HG03066 (cell line): ENCODE measurements around the gene COBLL1.

Experiments used
- ATAC-seq: cut with Tn5 transposase; IDR thresholded peaks from one replicate; pipeline ENCODE4 v1.9.1; 2021; ENCODE audit warnings: low read depth; ENCODE audit not compliant: unreplicated experiment

Gene COBLL1

DNA sequence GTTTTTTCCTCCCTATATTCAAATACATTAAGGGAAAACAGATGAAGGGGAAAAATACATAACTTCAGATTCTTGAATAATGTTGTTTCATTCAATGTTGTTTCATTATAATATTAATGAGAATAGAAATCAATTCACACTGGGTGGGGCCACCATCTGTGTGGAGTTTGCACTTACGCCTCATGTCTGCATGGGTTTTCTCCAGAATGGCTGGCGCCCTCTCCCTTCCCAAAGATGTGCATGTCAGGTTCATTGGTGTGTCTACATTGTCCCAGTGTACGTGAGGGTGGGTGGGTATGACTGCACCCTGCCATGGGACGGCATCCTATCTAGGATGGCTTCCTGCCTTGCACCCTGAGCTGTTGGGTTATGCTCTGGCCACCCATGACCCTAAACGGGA lies 51.7 kb downstream of the COBLL1 start:
- ATAC-seq, result no peak

- ATAC-seq, result no peak
These were observed 54.8 kb downstream of the COBLL1 start for GRCh38 chr2:164786787-164787186.

- no peak for ATAC-seq
These were observed 56.2 kb downstream of the COBLL1 start for GRCh38 chr2:164785457-164785856.

DNA sequence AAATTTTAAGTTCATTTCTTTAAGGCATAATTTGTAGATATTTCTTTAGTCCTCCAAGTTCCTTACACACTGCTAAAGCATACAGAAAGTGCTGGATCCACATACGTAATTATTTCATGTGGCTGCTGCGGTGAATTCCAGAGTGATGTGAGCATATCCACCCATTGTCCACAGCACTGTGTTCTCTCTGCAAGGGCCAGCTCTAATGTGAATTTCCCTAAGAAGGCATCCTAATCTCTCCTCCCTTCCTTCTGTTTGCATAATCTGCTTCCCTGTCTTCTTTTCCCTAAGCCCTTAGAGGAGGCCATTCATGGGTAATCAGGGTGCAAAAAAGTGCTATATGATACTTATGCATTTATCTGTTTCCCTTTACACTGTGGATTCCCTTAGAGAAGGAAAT lies 57.2 kb downstream of the COBLL1 start:
- ATAC-seq, result no peak

DNA sequence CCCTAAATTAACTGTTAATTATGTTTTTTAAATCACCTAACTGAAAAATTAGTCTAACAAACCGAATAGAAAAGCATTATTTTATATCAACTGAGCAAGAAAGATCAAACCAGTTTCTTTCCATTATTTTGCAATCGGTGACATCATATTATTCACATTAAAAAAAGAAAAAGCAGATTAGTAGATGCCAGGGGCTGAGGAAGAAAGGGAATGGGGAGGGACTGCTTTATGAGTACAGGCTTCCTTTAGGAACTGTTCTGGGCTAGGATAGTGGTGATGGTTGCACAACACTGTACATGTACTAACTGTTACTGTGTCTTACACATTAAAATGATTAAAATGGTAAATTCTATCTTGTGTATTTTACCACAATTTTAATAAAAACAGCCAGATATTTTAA lies 59.3 kb downstream of the COBLL1 start:
- no peak for ATAC-seq

GRCh38 chr2:164781394-164781793 lies 60.2 kb downstream of the COBLL1 start:
- ATAC-seq, result no peak

DNA sequence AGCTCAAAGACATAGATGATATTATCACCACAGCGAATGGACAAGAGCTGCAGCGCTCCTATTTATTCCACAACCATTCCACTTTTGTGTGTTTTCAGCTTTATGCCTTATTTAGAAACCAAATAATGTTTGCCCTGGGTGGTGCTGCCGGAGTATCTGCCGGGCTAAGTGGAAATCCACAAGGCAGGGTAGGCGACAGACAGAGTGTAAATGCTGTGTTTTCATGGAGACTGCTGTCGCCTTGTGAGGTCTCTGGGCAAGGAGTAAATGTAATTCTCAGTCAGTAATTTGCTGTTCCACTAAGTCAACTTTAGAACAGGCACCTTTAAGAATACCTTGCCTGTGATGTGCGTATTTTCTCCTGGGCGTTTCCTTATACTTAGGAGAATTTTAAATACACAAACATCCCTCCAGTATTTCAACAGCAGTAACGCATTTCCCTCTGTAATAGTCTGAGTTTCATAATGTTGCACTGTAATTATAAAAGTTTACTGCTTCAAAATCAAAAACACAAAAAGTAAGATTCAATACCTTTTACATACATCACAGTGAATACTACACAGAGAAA lies 60.9 kb downstream of the COBLL1 start:
- ATAC-seq, result no peak

GRCh38 chr2:164779383-164780057 lies 62.1 kb downstream of the COBLL1 start:
- ATAC-seq, result no peak

DNA sequence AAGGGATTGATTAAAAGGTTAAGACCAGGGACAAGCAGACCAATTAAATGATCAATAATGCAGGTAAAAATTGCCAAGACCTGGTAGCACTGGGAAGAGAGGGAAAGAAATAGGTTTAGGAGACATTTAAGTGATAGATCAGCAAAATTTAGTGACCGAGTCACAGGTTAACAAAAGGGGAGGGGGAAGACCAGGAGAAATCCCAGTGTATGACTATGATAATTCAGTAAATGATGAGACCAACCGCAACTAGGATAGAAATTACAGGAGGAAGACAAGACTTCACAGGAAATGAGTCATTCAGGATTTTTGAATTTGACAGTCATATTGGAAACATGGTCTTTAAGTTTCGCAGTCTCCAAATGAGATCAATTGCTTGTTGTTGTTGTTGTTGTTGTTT lies 62.9 kb downstream of the COBLL1 start:
- ATAC-seq, result no peak

DNA sequence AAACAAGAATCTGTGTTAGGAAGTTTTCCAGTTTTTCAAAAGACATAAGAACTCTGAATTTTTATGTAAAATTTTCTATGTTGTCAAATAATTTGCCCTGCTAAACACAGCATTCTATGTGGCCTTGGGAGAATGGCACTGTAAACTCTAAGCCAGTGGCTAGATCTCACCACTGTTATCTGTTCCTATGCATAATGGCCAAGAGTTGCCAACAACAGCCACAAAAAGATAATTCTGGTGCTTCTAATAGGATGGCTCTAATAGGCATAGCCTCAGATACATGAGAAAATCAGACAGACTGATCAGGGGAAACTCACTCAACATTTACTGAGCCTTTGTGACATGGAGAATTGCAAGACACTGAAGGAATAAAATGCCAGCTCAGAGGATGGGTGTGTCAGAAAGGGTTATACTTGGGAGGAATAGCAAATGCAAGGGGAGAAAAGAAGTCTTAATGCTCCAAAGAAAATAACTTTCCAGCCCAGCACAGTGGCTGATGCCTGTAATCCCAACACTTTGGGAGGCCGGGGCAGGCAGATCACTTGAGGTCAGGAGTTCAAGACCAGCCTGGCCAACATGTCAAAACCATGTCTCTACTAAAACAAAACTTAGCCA lies 63.7 kb downstream of the COBLL1 start:
- no peak for ATAC-seq

- no peak for ATAC-seq
These were observed 68.0 kb downstream of the COBLL1 start for GRCh38 chr2:164773635-164774034.

DNA sequence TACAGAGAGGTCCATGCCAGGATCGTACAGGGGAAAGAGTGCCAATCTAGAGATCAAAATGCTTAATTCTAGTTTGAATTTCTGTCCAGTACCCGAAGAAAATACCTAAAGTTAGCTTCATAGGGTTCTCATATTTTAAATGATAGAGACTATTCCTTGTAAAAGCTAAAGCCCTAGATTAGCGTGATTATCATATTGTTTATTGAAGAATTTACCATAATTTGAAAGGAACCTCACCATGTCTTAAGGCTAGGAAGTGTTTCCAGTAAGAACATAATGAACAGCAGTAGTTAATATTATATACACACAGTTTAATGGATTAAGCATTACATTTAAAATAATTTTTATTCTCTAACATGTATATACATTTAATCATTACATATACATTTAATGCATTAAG lies 68.5 kb downstream of the COBLL1 start:
- no peak for ATAC-seq

DNA sequence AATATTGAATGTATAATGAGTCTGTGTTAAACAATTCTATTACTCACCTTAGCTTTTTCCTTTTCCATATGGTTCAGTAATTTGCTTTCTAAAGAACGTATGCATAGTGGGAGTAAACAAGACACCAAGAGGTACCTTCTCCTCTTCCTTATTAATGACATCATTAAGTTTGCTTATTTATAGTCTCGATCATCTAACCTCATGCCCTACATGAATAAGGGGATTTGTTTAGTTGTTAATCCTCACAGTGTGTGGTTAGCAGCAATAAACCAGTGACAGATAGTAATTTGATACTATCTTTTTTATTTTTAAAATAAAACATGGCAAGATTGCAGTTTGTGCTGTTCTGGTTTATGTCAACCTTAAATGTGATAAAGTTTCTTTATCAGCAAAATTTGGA lies 69.7 kb downstream of the COBLL1 start:
- ATAC-seq, result no peak

DNA sequence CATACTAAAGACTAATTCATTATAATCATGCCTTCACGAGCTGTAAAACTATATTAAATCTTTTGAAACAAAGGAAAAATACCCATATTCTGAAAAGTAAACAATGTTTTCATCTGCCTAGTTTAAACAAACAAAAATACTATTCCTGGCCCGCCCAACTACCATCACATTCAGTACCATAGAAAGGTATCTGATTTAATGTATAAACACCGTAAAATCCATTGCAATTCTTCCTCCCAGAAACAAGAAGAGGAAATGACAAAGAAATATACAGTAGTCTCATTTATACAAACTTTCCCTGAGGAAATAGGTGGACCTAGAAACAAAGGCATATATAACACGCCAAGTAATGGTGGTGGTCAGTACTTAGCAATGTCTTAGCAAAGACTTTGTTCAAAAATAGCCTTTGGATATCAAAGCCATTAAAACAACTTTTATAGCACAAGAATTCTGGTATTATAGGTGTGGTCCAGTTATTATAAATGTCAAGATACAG lies 71.2 kb downstream of the COBLL1 start:
- ATAC-seq, result no peak

DNA sequence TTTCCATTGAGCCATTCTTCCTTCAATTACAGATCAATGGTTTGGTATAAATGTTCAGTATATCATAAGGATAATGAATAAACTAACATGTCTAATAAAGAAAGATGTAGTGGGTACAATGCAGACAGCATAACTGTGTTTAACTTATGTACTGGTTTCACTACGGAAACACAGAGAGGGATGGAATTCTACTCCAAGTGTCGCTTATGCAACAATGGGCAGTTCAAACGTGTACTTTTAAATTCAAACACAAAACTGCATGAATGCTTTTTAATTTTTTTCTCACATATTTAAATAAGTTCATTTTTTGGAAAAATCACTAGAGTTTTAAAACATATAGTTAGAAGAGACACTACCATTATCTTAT lies 74.7 kb downstream of the COBLL1 start:
- ATAC-seq, result no peak

GRCh38 chr2:164766216-164766953 lies 75.2 kb downstream of the COBLL1 start:
- ATAC-seq, result no peak

GRCh38 chr2:164764996-164765395 lies 76.6 kb downstream of the COBLL1 start:
- no peak for ATAC-seq

- no peak for ATAC-seq
These were observed 77.1 kb downstream of the COBLL1 start for GRCh38 chr2:164764474-164764873.

- ATAC-seq, result no peak
These were observed 78.2 kb downstream of the COBLL1 start for GRCh38 chr2:164763431-164763830.

GRCh38 chr2:164761737-164762460 lies 79.7 kb downstream of the COBLL1 start:
- no peak for ATAC-seq

GRCh38 chr2:164761201-164761600 lies 80.4 kb downstream of the COBLL1 start:
- ATAC-seq, result peak; percentile 100
